Measurements from ENCODE around the gene ATF3.
"Not testable (repeated sequence)": the region's sequence is repeated elsewhere in the genome, so short reads cannot be mapped to it uniquely, and the experiment has no call there.

DNA sequence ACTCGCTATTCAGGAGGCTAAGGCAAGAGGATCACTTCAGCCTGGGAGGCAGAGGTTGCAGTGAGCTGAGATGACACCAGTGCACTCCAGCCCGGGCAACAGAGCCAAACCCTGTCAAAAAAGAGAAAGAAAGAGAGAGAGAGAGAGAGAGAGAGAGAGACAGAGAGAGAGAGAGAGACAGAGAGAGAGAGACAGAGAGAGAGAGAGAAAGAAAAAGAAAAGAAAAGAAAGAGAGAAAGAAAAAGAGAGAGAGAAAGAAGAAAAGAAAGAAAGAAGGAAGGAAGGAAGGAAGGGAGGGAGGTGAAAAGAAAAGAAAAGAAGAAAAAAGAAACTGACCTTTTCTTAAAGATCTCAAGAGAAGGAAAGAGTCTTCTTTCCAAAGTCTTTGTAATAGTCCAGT is 31.0 kb downstream of the ATF3 start:
- not testable (repeated sequence) for TF ChIP-seq REST (IDR thresholded peaks at IDR 0.05); MAX (IDR thresholded peaks at IDR 0.05); RXRA (IDR thresholded peaks at IDR 0.05); ATF3 (IDR thresholded peaks at IDR 0.05); RAD21 (IDR thresholded peaks at IDR 0.05); GABPA (IDR thresholded peaks at IDR 0.05 in 1 of 2, conservative IDR thresholded peaks at IDR 0.05 in 1 of 2); NR2F2 (IDR thresholded peaks at IDR 0.05); TAF1 (conservative IDR thresholded peaks at IDR 0.05); FOXA1 (IDR thresholded peaks at IDR 0.05)
- TF ChIP-seq, protein P1, sequence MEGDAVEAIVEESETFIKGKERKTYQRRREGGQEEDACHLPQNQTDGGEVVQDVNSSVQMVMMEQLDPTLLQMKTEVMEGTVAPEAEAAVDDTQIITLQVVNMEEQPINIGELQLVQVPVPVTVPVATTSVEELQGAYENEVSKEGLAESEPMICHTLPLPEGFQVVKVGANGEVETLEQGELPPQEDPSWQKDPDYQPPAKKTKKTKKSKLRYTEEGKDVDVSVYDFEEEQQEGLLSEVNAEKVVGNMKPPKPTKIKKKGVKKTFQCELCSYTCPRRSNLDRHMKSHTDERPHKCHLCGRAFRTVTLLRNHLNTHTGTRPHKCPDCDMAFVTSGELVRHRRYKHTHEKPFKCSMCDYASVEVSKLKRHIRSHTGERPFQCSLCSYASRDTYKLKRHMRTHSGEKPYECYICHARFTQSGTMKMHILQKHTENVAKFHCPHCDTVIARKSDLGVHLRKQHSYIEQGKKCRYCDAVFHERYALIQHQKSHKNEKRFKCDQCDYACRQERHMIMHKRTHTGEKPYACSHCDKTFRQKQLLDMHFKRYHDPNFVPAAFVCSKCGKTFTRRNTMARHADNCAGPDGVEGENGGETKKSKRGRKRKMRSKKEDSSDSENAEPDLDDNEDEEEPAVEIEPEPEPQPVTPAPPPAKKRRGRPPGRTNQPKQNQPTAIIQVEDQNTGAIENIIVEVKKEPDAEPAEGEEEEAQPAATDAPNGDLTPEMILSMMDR (IDR thresholded peaks at IDR 0.05; ENCODE audit: low read depth, low read length, missing input control) = not testable (repeated sequence)
- TF ChIP-seq, protein P2, sequence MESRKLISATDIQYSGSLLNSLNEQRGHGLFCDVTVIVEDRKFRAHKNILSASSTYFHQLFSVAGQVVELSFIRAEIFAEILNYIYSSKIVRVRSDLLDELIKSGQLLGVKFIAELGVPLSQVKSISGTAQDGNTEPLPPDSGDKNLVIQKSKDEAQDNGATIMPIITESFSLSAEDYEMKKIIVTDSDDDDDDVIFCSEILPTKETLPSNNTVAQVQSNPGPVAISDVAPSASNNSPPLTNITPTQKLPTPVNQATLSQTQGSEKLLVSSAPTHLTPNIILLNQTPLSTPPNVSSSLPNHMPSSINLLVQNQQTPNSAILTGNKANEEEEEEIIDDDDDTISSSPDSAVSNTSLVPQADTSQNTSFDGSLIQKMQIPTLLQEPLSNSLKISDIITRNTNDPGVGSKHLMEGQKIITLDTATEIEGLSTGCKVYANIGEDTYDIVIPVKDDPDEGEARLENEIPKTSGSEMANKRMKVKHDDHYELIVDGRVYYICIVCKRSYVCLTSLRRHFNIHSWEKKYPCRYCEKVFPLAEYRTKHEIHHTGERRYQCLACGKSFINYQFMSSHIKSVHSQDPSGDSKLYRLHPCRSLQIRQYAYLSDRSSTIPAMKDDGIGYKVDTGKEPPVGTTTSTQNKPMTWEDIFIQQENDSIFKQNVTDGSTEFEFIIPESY (IDR thresholded peaks at IDR 0.05) = not testable (repeated sequence)
